ENCODE data around the gene HNRNPH2.

Gene HNRNPH2, protein sequence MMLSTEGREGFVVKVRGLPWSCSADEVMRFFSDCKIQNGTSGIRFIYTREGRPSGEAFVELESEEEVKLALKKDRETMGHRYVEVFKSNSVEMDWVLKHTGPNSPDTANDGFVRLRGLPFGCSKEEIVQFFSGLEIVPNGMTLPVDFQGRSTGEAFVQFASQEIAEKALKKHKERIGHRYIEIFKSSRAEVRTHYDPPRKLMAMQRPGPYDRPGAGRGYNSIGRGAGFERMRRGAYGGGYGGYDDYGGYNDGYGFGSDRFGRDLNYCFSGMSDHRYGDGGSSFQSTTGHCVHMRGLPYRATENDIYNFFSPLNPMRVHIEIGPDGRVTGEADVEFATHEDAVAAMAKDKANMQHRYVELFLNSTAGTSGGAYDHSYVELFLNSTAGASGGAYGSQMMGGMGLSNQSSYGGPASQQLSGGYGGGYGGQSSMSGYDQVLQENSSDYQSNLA

DNA sequence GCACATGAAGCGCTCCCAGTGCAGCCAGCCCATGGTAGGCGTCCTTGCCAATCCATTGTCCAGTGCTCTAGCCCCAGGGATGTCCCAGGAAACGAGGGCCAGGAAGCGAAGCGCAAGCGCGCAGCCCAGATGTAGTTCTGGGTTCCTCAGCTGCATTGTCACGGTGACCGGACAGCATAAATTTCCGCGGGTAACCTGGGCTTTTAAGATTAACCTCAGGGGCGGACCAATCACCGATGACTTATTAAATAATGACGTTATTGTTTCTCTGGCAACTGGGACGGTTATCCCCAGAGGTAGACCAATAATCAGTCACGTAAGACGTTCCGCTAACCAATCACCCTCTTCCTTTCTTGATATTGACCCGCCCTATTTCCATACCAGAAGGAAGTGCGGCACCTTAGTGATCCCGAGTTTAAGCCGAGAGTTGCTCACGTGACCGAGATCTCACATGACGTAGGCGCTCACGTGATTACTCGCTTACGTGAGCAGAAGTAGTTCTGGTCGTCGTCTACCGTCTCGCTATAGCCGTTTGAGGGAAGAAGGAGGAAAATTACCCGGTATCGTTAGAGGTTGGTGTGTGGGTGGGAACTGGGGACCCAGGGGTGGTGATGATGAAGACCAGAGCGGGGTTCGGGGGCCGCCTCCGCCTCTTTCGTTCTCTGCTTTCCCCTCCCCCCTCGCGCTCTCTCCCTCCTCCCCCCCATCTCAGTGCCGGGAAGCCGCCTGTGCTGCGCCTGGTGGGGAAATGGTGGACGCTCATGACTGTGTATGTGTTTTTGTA is at the start of gene HNRNPH2, which contains the start of gene GLA:
TSS of gene HNRNPH2 (plus strand) at position 475 of the 784 bp plus-strand sequence. CDS start 3,767 bp downstream, outside the sequence.
TSS of gene GLA (minus strand) at position 178 of the 784 bp plus-strand sequence. CDS start at position 156, 22 bp downstream.
- DNase-seq, result peak; percentile 95

DNA sequence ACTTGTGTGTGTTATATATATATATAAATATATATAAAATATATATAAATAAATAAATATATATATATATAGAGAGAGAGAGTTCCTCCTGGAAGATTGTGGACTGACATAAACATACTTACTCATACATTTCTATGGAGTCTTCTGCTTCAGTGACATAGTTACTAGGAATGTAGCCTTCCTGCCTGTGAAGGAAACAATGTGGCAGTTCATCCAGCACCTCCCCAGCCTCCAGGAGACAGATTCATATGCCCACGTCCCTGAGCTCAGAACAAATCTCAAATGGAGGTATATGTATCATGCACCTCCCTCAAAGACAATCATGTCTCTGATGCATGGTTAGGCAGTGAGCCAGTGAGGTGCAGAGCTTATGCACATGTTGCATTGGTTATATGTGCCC is 48.1 kb upstream of the HNRNPH2 start:
- no peak for DNase-seq

DNA sequence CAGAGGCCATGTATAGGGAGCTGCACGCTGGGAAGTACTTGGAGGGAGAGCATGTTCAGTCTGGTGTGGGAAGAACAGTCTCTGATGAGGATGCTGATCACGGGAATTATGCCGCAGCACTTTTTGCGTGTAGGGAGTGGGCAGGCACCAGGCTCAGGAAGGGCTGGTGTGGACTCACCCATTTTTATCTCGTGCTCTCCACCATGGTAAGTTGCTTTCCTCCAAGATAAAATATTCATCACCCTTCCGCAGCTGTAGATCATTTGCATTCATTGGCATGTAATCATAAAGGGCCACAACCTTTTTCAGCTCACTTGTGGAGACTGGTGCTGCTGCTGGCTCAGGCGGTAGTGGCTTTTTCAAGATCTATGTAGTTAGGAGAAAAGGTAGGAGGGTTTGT is 47.6 kb upstream of the HNRNPH2 start:
- DNase-seq, result no peak

DNA sequence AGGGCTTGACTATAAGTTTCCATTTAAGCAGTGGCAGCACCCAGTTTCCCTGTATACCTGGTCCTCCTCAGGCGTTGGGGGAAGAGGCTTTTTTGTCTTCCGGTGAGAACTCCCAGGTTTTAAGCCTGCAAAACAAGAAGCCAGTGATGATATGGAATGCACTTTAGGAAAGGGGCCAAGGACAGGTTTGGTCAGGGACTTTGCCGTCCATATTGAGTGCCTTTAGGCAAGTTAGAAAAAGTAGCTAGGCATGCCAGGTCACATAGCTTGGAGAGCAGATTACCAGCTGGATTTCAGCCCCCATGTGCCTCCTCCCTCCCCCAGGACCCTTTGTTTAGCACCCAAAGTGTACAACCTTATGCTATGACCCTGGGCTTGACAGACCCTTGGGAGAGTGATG is 45.9 kb upstream of the HNRNPH2 start:
- no peak for DNase-seq

DNA sequence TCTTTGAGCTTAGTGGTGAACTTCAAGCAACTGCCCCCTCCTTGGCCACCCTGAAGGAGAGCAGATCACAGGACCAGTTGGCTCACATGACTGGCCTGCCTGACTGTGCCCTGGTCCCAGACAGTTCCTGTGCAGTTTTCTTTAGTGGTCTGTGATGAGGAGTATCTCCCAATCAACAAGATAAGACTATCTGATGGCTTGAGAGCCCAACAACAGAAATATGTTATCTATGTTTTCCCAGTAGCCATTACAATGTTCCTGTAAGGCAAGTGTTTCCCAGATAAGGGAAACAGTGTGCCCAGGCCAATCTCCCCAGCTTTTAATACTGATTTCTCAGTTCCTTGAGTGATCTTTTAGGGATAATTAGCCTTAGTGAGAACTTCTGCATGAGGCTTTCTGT is 45.3 kb upstream of the HNRNPH2 start:
- DNase-seq, result no peak

DNA sequence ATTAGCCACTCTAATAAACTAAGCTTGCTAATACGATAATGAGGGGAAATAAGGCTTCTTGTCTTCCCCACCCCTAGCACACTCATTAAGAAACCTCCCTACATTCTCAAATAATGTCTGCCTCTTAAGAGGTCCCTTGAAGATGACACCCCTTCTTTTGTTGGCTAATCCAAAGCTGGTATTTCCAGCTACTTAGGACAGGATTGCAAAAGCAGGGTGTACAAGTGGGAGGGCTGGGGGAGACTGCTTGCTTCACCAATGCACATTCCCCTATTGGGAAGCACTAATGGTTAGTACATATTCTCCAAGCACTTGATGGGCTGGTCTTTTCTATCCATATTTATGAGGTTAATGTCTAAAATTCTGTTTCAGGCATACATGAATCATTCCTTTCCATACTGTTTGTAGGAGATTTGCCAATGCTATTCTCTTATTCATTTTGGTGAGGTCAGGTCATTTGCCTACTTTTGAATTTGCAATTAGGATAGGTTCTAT is 42.7 kb upstream of the HNRNPH2 start:
- no peak for DNase-seq

DNA sequence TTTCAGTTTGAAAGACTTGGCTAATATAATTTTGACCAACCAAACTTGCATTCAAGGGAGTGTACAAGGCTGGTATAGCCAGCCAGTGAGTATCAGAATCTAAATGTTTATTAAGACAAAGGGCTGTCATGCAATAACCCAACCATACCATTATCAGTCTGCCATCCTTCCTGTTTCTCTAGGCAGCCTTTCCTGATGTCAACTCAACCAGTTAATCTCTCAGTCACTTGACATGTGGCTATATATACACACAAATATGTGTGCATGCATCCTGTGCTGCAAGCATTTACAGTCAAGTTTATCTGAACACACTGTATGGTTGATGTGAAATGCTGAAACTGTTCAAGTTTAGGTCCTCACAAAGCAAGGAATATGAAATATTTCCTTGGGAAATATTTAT is 39.2 kb upstream of the HNRNPH2 start:
- DNase-seq, result no peak

DNA sequence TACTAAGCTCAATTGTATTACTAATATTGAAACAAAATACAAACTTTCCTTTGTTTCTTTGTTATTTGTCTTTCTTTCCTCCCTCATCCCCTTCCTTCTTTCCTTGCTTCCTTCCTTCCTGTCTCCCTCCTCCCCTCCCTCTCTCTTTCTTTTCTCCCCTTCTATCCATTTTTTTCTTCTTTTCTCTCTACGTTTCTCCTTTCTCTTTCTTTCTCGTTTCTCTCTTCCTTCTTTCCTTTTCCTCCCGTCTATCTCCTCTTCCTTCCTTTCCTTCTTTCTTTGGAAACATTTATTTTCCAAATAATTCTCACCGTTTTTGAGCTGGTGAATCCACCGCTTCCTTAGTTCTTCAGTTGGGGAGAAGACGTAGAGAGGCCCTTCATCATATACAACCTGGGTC is 38.3 kb upstream of the HNRNPH2 start:
- no peak for DNase-seq

DNA sequence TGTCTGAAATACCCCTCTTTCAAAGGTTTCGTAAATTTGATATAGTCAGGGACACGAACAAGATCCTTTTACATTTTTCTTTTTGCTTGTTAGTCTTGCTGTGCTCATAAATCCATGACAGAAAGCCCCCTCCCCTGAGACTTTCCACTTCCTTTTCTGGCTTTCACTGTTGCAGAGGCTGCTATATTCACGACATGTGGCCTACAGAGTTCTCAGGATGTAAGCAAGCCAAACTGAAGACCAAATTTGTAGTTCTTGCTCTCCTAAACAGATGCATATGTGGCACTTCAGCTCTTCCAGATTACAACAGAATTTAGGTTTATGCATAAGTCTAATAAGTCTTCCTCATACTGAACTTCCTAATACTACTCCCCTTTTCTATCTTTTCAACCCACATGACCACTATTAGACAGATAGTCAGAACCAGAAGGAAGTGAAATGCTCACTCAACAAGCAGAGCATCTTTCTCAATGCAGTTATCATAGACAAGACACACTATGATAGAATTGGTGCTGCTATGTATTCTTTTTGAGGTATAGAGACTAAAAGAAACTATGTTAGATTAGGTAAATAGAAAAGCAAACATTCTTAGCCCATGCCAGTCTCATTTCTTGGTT is 37.0 kb upstream of the HNRNPH2 start:
- DNase-seq, result no peak

DNA sequence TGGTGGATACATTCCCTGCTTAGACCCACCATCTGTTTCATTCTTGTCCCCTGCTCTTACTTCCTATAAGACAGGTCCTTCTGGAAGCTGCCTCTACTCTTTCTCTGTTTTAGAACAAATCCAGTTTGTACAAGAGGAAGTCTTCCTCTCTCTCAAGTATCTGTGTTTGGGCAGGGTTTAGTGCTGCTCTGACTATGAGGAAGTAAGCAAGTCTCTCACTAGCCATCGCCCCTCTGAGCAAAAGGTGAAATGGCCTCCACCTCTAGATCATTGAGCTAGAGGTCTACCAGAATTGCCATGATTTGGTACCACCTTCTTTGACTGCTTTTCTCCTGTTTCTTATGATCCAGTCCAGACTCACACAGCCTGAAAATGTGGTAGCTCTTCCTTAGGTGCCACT is 30.5 kb upstream of the HNRNPH2 start:
- DNase-seq, result no peak

DNA sequence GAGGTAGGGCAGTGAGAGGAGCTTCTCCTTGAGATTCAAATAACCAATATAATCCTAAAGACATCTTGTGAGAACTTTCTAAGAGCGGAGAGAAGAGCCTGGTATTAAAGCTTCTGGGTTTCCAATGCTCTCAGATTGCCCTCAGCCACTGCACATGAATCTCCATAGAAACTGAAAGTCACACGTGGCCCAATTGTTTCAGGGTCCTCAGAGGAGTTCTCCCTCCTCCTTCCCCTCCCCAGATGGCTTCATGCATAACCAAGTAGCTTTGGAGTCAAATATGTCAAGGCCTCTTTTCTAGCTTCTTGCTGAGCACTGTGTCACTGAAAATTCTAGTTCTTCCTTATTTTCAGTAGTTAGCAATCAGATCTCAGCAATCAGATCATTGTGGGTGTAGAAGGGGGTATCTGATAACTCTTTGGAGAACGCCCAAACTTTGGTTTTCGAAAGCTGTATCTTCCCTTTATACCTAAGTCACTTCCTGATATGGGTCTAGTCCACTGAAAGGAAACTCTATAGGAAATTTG is 24.3 kb upstream of the HNRNPH2 start:
- no peak for DNase-seq

DNA sequence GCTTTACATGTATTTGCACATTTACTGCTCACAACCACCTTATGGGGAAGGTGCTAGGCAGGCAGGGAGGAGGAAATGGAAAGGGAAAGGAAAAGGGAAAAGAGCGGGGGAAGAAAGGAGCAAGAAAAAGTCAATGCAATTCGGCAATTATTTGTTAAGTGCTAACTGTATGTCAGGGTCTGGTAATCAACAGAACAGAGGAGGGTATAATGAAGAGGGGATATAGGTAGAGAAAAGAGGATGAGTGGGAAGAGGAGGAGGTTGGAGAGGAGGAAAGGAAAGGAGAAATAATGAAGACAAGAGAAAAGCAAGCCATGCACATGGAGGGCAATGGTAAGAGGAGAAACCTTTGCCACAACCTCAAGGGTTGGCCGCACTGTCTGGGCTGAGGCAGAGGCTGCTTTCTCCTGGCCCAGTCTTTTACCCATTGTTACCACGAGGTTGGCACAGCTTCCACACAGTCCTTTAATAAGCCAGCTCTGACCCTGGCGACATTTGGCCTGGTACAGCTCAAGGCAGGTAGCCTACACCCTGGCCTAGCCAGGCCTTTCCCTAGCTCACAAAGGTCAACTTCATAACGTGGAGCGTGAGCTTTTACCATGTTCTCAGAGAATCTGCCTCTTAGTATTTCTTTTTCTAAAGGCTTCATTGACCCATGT is 22.9 kb upstream of the HNRNPH2 start:
- DNase-seq, result no peak

DNA sequence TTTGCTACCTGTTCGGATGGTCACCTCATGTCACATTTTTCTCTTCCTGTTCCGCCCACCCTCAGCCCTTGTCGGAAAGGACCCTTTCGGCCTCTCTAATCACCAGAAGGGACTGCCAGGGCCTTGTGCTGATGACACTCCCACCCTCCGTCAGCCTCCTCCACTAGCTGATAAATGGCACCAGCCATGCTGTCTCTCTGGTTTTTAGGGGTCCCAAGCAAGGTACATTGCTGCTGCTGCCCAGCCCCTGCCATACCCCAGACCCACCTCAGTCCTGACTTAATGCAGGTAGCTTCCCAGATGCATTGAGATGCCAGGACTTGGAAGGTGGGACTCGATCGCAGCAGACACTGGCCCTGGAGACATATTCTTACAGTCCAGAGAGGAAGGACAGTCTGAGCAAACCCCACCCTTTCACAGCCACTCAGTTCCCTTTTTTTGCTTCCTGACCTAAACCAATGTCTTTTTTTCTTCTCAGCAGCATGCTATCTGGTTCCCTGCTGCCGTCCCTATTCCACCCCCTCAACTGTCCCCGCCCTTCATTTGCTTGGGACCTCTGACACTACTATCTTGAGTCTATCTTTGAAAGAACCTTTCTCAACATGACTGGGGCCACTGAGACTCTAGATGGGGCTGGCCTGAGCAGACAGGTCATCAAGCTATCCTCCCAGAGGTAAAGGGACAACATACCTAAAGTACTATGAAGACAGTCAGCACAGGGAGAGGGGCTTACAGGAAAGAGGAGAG is 22.1 kb upstream of the HNRNPH2 start, which contains the start of gene BTK:
TSS of gene BTK (minus strand) at position 397 of the 747 bp plus-strand sequence. CDS start 10,907 bp downstream, outside the sequence.
- DNase-seq, result no peak

DNA sequence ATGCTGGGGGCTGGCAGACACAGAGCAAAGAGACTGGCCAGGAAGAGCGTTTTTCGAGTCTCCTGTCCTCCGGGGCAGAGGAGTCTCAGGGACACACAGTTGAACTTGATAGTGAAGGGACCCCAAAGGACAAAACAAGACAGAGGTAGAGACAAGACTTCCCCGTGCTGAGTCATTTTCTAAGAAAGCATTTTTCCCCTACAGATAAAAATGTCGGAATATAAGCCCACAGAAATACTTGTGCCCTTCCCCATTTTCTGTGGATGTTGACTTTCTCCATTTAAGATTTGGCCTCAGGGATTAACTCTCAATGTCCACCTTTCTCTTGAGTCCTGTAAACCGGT is 21.5 kb upstream of the HNRNPH2 start:
- DNase-seq, result no peak

DNA sequence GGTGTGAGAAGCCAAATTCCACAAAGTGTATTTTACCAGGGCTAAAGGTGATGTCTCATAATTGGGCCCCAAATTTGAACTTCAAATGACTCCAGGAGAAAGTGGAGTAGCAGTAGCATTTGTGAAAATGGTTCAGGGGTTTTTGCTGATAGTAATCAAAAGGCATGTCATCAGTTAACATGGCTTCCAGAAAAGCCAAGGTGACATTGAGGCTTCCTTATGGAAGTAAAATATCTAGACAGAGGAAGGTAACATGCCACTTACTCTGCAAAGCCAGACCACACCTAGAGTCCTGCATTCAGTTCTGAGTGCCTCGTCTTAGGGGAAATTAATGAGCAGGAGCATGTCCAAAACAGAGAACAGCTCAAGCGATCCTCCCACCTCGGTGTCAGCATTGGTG is 19.4 kb upstream of the HNRNPH2 start:
- DNase-seq, result no peak

DNA sequence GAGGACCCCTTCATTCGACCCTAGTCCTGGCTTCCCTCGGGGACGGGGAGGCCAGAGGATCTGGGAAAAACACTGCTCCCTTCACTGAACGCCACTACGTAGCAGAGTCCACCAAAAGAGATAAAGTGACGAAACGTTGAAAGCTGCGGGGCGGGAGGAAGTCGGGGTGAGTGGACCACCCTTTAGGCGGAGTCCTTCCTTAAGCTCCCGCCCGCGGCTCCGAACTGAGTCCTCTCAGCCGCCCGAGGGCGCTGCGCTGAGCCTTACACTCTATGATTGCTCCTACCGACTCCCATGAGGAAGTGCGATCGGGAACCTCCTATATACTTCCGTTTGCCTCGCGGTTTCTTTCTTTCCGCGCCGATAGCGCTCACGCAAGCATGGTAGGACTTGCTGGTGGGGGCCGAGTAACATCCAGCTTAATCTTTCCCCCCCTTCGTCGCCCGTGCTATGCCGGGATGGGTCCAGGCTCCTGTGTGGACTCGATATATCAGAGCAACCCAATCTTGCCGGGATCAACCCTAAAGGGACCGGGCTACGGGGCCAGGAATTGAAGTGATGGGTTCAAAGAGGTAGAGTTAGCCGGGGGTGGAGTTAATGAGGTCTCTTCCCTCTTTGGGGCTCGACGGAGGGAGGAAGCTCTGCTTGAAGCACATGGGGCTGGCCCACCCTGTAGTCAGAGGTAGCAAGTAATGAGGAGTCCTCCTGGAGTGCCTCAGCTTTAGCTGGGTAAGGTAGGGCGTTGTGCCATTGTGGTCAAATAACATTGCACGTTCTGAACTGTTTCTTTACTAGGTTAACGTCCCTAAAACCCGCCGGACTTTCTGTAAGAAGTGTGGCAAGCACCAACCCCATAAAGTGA is 17.1 kb upstream of the HNRNPH2 start, which contains the start of gene RPL36A:
TSS of gene RPL36A (plus strand) at position 348 of the 862 bp plus-strand sequence. CDS start at position 381, 33 bp downstream.
- peak; percentile 81 for DNase-seq

DNA sequence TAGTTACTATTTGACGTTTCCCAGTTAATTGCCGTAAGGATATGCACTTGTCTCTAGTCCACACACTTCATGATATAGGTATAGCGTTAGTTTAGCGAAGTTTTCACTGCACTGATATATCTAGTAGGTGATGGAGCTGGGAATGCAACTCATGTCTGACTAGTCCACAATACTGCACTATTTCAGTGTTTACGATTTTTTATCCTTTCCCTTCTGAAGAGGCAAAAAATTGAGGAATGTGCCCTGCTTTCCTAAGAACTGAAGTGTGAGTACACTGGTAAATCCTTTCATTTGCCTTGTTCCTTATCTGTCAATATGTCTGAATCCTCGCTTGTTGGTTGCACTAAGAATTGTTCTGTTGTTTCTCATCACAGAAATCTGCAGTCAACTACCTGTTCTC is 16.2 kb upstream of the HNRNPH2 start:
- DNase-seq, result no peak

DNA sequence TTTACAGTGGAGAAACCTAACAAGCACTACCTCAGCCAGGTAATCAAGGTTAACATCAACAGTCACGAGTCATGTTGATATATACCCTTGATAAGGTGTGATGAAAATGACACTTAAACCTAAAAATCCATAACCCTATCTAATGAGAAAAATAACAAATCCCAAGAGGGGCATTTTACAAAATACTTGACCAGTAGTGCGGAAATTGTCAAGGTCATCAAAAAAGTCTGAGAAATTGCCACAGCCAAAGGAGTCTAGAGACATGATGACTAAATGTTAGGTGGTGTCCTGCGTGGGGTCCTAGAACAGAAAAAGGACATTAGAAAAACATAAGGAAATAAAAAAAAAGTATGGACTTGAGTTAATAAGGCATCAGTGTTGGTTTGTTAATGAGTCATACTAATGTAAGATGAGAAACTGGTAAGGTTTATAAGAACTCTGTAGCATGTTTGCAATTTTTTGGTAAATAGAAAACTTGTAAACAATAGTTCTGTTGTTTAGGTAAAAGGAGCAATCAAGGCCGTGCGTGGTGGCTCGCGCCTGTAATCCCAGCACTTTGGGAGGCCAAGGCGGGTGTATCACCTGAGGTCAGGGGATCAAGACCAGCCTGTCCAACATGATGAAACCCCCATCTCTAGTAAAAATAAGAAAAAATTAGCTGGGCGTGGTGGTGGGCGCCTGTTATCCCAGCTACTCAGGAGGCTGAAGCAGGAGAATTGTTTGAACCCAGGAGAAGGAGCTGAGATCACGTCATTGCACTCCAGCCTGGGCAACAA is 14.3 kb upstream of the HNRNPH2 start:
- DNase-seq, result no peak

DNA sequence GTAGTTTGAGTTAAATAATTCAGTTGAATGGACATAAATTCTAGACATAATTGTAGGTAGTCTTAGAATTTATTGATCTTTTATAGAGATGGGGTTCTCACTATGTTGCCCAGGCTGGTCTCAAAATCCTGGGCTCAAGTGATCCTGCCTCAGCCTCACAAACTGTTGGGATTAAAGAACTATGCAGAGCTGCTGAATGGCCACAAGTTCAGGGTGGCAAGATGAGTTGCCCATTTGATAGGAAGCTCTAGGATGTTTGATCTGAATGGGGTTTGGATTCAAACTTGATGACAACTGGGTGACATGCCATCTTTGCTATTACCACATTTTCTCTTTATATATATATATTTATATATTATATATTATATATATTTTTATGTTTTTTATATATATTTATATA is 13.7 kb upstream of the HNRNPH2 start:
- DNase-seq, result no peak

DNA sequence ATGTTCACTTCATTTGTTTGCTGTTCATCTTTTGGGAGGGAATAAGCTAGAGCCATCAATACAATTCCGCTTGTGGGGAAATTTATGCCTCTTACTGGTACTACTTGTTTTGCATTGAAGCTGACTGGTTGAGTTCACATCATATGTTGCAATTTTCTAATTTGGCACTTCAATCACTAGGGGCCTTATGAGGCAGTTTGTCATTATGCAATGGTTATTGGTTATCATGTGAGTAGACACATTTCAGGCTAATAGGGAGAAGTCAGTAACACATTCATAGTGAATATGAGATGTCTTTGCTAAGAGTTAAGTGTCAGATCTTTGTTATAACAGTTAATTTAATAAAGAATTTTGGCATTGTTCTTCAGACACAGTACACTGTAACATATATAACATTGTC is 12.2 kb upstream of the HNRNPH2 start:
- DNase-seq, result no peak

Data from NCI-H2029 (cell line).